Stomach (tissue), 9 donors: Measurements from ENCODE around the gene EFEMP1. TPM values are rescaled to one million over a fixed set of nuclear protein-coding genes. Genes with fewer than 3 reads are reported as not detected.

ENCODE experiments used
- DNase-seq, 2 donors: peaks; one replicate each; pipeline versions ENCODE4 v3.0.0 to v3.0.0-alpha.2; 2013 to 2019
- H3K27ac ChIP-seq, 5 donors: fragments of 200-600 bp in 4 of 5; sonication (generic) in 4 of 5; one replicate each; pipeline ENCODE4 v1.5.1; 2013 to 2019; ENCODE audit warnings: mild to moderate bottlenecking in 1 of 5, moderate library complexity in 1 of 5
- H3K27me3 ChIP-seq, 3 donors: fragments of 200-600 bp; sonication (generic); one replicate each; pipeline ENCODE4 v1.5.1; 2017 to 2019; ENCODE audit warnings: mixed run types in 1 of 3
- H3K36me3 ChIP-seq, 4 donors: fragments of 200-600 bp; sonication (generic); 1 replicate in 3 of 4; 2 replicates in 1 of 4; pipeline ENCODE4 v1.5.1; 2016 to 2019
- H3K4me1 ChIP-seq, 4 donors: fragments of 200-600 bp; sonication (generic); one replicate each; pipeline ENCODE4 v1.5.1; 2016 to 2019
- H3K4me3 ChIP-seq, 4 donors: fragments of 200-600 bp; sonication (generic) in 3 of 4; one replicate each; pipeline ENCODE4 v1.5.1; 2016 to 2019; ENCODE audit warnings: mild to moderate bottlenecking in 1 of 4
- H3K9me3 ChIP-seq, 4 donors: fragments of 200-600 bp; sonication (generic); one replicate each; pipeline ENCODE4 v1.5.1; 2016 to 2019
- EP300 ChIP-seq: sonication (generic); formaldehyde crosslinking; IDR thresholded peaks from one replicate; pipeline ENCODE4 v1.6.1; 2017; ENCODE audit warnings: antibody characterized with exemption
- POLR2A ChIP-seq, 4 donors: fragments of 450-650 bp; IDR thresholded peaks; one replicate each; pipeline ENCODE4 v1.6.1; 2016; ENCODE audit warnings: antibody characterized with exemption in 4 of 4, control low read depth in 2 of 4, mild to moderate bottlenecking in 1 of 4, moderate library complexity in 1 of 4
- POLR2AphosphoS5 ChIP-seq, 3 donors: sonication (generic); formaldehyde crosslinking; IDR thresholded peaks; one replicate each; pipeline ENCODE4 v1.6.1; 2016; ENCODE audit warnings: antibody characterized with exemption in 3 of 3
- WGBS, 5 donors: extraction: QIAGEN DNeasy Blood & Tissue Kit in 3 of 5; methylation state at CpG; one replicate each; pipeline versions ENCODE4 v1.1.5 to v1.1.7; 2013 to 2018; 5-methylcytosine and 5-hydroxymethylcytosine counted together
- intact Hi-C: fragments of 100-400 bp; cut with DNase I; formaldehyde crosslinking; loops from one replicate; pipeline ENCODE4 v1.15.1; 2023; ENCODE audit warnings: low total_unique reads
- polyA plus RNA-seq, 3 donors: library from polyadenylated mRNA; stranded (reverse); fragments of 200-250 nt; gene quantifications; one replicate each; pipeline ENCODE4 v1.2.3, GENCODE V29; 2013
- total RNA-seq, 5 donors: library from RNA; depleted of rRNA; stranded (reverse); fragments of >200 nt; gene quantifications; one replicate each; pipeline versions ENCODE4 v1.1.0 to v1.2.3, GENCODE V29; 2014 to 2016
- TF ChIP-seq, protein P1 (sequence below), 7 experiments: fragments of 450-650 bp in 4 of 7; fragments of 200-600 bp in 3 of 7; sonication (generic) in 3 of 7; IDR thresholded peaks; one replicate each; pipeline ENCODE4 v1.5.1; 2016 to 2019; ENCODE audit warnings: antibody characterized with exemption in 7 of 7, control low read depth in 2 of 7, mild to moderate bottlenecking in 1 of 7
- donor health status: healthy with polysubstance abuse.
- donor health status: Bipolar disorder and iron deficiency.
- donor health status: healthy.

Gene EFEMP1
- total and polyA plus RNA-seq, 8 donors = 18.4 to 131 (median 31.8) TPM

DNA sequence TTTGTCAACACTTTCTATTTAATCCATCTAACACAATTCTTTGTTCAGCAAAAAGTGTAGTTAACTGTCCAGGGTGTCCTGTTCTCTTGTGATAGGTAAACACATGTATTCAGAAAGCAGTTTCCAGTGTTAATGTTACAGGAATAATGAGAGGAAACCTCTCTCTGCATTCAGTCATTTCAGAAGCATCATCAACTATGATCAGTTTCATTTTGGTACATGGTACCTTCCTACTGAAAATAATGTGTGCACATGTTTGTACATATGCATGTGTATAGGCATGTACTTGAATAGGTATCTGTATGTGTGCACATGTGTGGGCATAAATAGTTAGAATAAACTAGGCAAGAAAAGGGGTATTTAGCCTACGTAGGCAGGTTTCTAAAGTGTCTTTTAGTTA lies 16.6 kb downstream of the EFEMP1 start:
- DNase-seq = no peak
- Histone ChIP-seq H3K4me3 (no peak overlapping the region), H3K27ac (no peak overlapping the region), H3K4me1 (no peaks in the 10 kb centered on the region), H3K27me3 (no peaks in the 10 kb centered on the region), H3K36me3 (no peaks in the 10 kb centered on the region), H3K9me3 (peaks cover 0 to 6% (median 5%) of the 10 kb centered on the region in 4 donors)
- TF ChIP-seq POLR2A (IDR thresholded peaks at IDR 0.05) = no peak
- TF ChIP-seq, protein P1, sequence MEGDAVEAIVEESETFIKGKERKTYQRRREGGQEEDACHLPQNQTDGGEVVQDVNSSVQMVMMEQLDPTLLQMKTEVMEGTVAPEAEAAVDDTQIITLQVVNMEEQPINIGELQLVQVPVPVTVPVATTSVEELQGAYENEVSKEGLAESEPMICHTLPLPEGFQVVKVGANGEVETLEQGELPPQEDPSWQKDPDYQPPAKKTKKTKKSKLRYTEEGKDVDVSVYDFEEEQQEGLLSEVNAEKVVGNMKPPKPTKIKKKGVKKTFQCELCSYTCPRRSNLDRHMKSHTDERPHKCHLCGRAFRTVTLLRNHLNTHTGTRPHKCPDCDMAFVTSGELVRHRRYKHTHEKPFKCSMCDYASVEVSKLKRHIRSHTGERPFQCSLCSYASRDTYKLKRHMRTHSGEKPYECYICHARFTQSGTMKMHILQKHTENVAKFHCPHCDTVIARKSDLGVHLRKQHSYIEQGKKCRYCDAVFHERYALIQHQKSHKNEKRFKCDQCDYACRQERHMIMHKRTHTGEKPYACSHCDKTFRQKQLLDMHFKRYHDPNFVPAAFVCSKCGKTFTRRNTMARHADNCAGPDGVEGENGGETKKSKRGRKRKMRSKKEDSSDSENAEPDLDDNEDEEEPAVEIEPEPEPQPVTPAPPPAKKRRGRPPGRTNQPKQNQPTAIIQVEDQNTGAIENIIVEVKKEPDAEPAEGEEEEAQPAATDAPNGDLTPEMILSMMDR (IDR thresholded peaks at IDR 0.05) = no peak
- TF ChIP-seq POLR2AphosphoS5 (IDR thresholded peaks at IDR 0.05) = no peak
- no peak for TF ChIP-seq EP300
- intact Hi-C loops = no loop called here
- WGBS, 5 donors = 79 to 93% (median 90%) methylated on average over 1 of the region's 1 CpG

GRCh38 chr2:55903727-55904126 lies 19.9 kb downstream of the EFEMP1 start:
- H3K27me3 ChIP-seq = no peaks in the 10 kb centered on the region

DNA sequence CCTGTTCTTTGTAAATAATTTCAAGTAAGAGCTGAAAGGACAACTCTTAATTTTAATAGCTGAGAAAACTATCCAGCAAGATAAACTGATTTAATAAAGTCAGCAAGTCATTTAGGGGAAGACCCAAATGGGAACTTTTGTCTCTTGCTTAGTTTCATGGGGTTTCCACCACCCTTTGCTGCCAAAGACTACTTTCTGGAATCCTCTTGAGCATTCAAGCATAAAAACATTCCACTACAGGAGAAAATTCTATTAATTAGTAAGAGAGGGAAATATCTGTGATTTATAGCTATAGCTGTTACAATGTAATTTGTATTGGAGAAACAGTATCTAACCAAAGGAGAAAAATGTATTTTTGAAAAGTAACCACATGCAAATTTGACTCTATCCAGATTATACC lies 20.6 kb downstream of the EFEMP1 start:
- no peak overlapping the region for H3K4me3 ChIP-seq
- intact Hi-C loops = no loop called here
- no peaks in the 10 kb centered on the region for H3K27me3 ChIP-seq
- TF ChIP-seq EP300 = no peak
- TF ChIP-seq, protein P1 (IDR thresholded peaks at IDR 0.05) = no peak
- no peak for TF ChIP-seq POLR2AphosphoS5 (IDR thresholded peaks at IDR 0.05)
- TF ChIP-seq POLR2A (IDR thresholded peaks at IDR 0.05) = no peak
- no peak for DNase-seq
- H3K9me3 ChIP-seq = peaks cover 0 to 6% (median 5%) of the 10 kb centered on the region in 4 donors
- H3K4me1 ChIP-seq = no peaks in the 10 kb centered on the region
- H3K36me3 ChIP-seq = no peaks in the 10 kb centered on the region
- H3K27ac ChIP-seq = no peak overlapping the region

More at GRCh38 chr2:55903727-55904126, 19.9 kb downstream of the EFEMP1 start:
- Histone ChIP-seq H3K4me1 (no peaks in the 10 kb centered on the region), H3K9me3 (peaks cover 0 to 6% (median 5%) of the 10 kb centered on the region in 4 donors), H3K36me3 (no peaks in the 10 kb centered on the region), H3K27ac (no peak overlapping the region), H3K4me3 (no peak overlapping the region)
- no peak for DNase-seq
- intact Hi-C loops = no loop called here
- WGBS, 5 donors = 94 to 100% (median 95%) methylated on average over 2 of the region's 2 CpGs
- TF ChIP-seq POLR2AphosphoS5 (IDR thresholded peaks at IDR 0.05) (no peak), EP300 (no peak), POLR2A (IDR thresholded peaks at IDR 0.05) (no peak)
- TF ChIP-seq, protein P1 (IDR thresholded peaks at IDR 0.05) = no peak

GRCh38 chr2:55902429-55902828 lies 21.2 kb downstream of the EFEMP1 start:
- Histone ChIP-seq H3K27ac (no peak overlapping the region), H3K27me3 (no peaks in the 10 kb centered on the region), H3K4me3 (no peak overlapping the region), H3K9me3 (peaks cover 0 to 6% (median 5%) of the 10 kb centered on the region in 4 donors), H3K4me1 (no peaks in the 10 kb centered on the region), H3K36me3 (no peaks in the 10 kb centered on the region)
- no peak for DNase-seq
- WGBS, 5 donors = 38 to 71% (median 60%) methylated on average over 3 of the region's 3 CpGs
- TF ChIP-seq POLR2A (IDR thresholded peaks at IDR 0.05) (no peak), EP300 (no peak), POLR2AphosphoS5 (IDR thresholded peaks at IDR 0.05) (no peak)
- TF ChIP-seq, protein P1 (IDR thresholded peaks at IDR 0.05) = no peak
- intact Hi-C loops = no loop called here
